Mesodermal cell (in vitro differentiated cells): Measurements from ENCODE around the gene ALDH16A1.

Experiments used
- H3K27ac ChIP-seq: 2 replicates; pipeline ENCODE4 v1.7.0; 2013; ENCODE audit warnings: mild to moderate bottlenecking, low read depth, low read length, moderate library complexity; ENCODE audit not compliant: severe bottlenecking
- H3K36me3 ChIP-seq: 2 replicates; pipeline ENCODE4 v1.7.1; 2013; ENCODE audit warnings: mild to moderate bottlenecking, low read length, moderate library complexity; ENCODE audit not compliant: control insufficient read depth, insufficient read depth
- H3K4me1 ChIP-seq: one replicate; pipeline ENCODE4 v1.7.1; 2013; ENCODE audit warnings: mild to moderate bottlenecking, low read length; ENCODE audit not compliant: insufficient read depth, control insufficient read depth, poor library complexity, severe bottlenecking
- H3K4me3 ChIP-seq: 2 replicates; pipeline ENCODE4 v1.7.0; 2013; ENCODE audit warnings: low read length, control low read depth, mild to moderate bottlenecking; ENCODE audit not compliant: insufficient read depth, poor library complexity, severe bottlenecking; ENCODE audit errors: extremely low read depth
- H3K9me3 ChIP-seq: 2 replicates; pipeline ENCODE4 v1.7.1; 2013; ENCODE audit warnings: mild to moderate bottlenecking, low read length, moderate library complexity; ENCODE audit not compliant: control insufficient read depth
- WGBS, 2 experiments: methylation state at CpG; one replicate each; pipeline ENCODE4 v1.1.5; 2013; ENCODE audit warnings: missing lambda C conversion rate in 2 of 2; ENCODE audit not compliant: insufficient coverage in 2 of 2; 5-methylcytosine and 5-hydroxymethylcytosine counted together

Gene ALDH16A1

DNA sequence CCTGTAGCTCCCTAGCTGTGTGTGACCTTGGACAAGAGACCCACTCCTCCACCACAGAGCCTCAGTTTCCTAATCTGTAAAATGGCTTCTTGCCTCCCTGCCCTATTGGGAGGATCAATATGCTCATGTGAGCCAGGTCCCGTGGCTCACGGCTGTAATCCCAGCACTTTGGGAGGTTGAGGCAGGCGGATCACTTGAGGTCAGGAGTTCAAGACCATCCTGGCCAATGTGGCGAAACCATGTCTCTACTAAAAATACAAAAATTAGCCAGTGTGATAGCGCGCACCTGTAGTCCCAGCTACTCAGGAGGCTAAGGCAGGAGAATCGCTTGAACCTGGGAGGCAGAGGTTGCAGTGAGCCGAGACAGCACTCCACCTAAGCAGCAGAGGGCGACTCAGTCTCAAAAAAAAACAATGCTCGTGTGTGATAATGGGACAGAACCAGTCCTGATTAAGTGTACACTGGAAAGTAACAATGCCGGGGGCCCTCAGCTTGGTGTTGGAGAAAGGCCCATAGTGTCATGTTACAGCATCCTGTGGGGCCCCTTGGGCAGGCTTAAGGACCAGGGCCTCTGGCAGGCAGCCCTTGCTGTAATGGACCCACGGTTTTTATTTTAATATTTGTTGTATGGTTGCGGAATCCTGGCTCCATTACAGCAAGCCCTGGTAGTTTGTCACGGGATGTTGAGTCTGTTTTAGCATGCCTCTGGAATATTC, 50.0 kb downstream of the ALDH16A1 start:
- no peak overlapping the region for H3K4me3 ChIP-seq
- 74 to 79% methylated on average over 12 to 14 of the region's 14 CpGs for WGBS, 2 experiments
- H3K4me1 ChIP-seq = peaks cover 16% of the 10 kb centered on the region
- no peak overlapping the region for H3K27ac ChIP-seq
- peaks cover 24% of the 10 kb centered on the region for H3K36me3 ChIP-seq
- no peaks in the 10 kb centered on the region for H3K9me3 ChIP-seq

DNA sequence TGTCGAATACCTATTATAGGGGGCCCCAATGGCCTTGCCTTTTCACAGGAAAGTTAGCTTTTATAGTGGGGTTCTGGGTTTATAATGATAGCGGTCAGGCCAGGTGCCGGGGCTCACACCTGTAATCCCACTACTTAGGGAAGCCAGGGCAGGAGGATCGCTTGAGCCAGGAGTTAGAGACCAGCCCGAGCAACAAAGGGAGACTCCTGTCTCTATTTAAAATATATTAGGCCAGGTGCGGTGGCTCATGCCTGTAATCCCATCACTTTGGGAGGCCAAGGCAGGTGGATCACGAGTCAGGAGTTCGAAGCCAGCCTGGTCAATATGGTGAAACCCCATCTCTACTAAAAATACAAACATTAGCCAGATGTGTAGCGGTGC, 50.5 kb downstream of the ALDH16A1 start:
- WGBS, 2 experiments = 85 to 91% methylated on average over 5 to 6 of the region's 9 CpGs
- Histone ChIP-seq H3K4me3 (no peak overlapping the region), H3K9me3 (no peaks in the 10 kb centered on the region), H3K4me1 (peaks cover 11% of the 10 kb centered on the region), H3K36me3 (peaks cover 19% of the 10 kb centered on the region), H3K27ac (no peak overlapping the region)

DNA sequence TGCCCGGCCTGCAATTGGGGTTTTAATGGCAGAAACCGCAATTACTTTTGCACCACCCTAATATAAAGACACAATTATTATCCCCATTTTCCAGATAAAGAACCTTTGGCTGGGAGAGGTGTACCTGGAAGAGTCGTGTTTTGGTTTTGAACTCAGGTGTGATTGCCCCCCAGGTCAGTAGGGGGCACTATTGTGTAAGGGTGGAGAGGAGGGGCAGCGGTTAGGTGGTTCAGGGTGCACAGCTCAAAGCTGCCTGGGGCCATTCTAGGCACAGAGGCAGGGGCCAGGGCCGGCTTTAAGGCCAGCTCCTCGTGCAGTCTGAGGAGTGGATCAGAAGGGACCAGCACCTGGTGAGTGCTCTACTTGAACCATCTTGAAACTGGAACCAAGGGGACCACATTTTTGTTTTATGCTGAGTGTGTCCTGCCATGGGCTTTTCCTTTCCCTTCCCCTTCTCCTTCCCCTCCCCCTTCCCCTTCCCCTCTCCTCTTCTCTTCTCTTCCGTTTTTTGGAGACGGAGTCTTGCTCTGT, 53.6 kb downstream of the ALDH16A1 start:
- Histone ChIP-seq H3K9me3 (no peaks in the 10 kb centered on the region), H3K4me1 (peaks cover 1% of the 10 kb centered on the region), H3K27ac (no peak overlapping the region), H3K36me3 (no peaks in the 10 kb centered on the region), H3K4me3 (no peak overlapping the region)
- 29 to 30% methylated on average over 6 to 7 of the region's 8 CpGs for WGBS, 2 experiments

DNA sequence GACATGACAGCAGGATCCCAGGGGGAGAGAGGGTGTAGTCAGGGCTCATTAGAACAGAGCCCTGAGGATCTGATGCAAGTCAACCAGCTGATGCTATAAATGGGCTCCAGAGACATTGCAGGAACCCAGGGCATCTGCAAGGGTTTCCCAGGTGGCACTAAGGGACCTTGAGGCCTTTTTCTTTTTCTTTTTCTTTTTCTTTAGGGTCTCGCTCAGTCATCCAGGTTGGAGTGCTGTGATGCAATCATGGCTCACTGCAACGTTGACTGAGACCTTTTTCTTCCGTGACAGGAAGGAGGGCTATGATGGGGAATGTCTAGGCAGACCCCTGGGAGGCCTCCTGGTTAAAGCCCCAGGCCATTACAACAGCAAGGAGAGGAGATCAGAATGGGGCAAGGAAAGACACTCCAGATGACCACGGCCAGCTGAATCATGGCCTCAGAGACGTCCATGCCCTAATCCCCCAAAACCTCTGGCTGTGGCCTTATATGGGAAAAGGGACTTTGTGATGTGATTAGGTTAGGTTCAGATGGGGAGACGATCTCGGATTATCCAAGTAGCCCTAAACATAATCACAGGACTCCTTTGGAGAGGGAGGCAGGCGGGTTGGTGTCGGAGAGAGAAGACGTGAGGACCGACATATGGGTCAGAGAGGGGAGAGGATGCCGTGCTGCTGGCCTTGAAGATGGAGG, 54.9 kb downstream of the ALDH16A1 start:
- H3K36me3 ChIP-seq = no peaks in the 10 kb centered on the region
- whole genome bisulfite sequencing, 2 experiments = 95% methylated on average over 10 of the region's 12 CpGs
- H3K4me1 ChIP-seq = peaks cover 7% of the 10 kb centered on the region
- H3K9me3 ChIP-seq = no peaks in the 10 kb centered on the region
- no peak overlapping the region for H3K4me3 ChIP-seq
- no peak overlapping the region for H3K27ac ChIP-seq

DNA sequence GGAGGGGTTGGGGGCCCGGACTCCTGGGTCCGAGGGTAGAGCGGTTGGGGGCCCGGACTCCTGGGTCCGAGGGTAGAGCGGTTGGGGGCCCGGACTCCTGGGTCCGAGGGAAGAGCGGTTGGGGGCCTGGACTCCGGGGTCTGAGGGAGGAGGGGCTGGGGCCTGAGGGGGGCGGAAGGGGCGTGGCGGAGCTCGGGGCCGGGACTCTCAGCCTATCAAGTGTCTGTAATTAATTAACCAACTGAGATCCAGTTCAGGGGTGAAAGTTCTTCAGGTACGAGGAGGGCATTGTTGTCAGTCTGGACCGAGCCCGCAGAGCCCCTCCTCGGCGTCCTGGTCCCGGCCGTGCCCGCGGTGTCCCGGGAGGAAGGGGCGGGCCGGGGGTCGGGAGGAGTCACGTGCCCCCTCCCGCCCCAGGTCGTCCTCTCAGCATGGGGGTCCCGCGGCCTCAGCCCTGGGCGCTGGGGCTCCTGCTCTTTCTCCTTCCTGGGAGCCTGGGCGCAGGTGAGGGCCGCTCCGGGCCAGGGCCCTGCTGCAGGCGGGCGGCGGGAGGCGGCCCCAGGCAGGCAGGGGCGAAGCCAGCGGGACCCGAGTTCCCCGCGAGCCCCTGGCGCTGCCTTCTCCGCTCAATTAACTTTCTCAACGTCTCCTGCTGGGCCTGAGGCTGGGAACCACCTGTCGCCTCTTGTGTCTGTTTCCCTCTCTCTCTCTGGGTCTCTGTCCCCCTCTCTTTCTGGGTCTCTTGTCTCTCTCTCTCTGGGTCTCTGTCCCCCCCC, 60.1 kb downstream of the ALDH16A1 start:
- peaks cover 3% of the 10 kb centered on the region for H3K36me3 ChIP-seq
- peak overlapping the region; percentile 68 for H3K4me3 ChIP-seq
- 1 to 3% methylated on average over 18 to 34 of the region's 50 CpGs for WGBS, 2 experiments
- peaks cover 7% of the 10 kb centered on the region for H3K4me1 ChIP-seq
- H3K27ac ChIP-seq = peak overlapping the region; percentile 75
- no peaks in the 10 kb centered on the region for H3K9me3 ChIP-seq

DNA sequence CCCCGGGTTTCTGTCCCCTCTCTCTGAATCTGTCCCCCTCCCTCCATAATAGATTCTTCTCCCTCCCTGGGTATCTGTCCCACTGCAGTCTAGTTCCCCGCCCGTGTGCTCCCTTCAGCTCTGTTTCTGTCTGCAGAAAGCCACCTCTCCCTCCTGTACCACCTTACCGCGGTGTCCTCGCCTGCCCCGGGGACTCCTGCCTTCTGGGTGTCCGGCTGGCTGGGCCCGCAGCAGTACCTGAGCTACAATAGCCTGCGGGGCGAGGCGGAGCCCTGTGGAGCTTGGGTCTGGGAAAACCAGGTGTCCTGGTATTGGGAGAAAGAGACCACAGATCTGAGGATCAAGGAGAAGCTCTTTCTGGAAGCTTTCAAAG, 60.7 kb downstream of the ALDH16A1 start:
- H3K4me1 ChIP-seq = peaks cover 7% of the 10 kb centered on the region
- H3K4me3 ChIP-seq = peak overlapping the region; percentile 68
- peaks cover 3% of the 10 kb centered on the region for H3K36me3 ChIP-seq
- 61 to 71% methylated on average over 6 to 11 of the region's 12 CpGs for WGBS, 2 experiments
- no peaks in the 10 kb centered on the region for H3K9me3 ChIP-seq
- no peak overlapping the region for H3K27ac ChIP-seq

DNA sequence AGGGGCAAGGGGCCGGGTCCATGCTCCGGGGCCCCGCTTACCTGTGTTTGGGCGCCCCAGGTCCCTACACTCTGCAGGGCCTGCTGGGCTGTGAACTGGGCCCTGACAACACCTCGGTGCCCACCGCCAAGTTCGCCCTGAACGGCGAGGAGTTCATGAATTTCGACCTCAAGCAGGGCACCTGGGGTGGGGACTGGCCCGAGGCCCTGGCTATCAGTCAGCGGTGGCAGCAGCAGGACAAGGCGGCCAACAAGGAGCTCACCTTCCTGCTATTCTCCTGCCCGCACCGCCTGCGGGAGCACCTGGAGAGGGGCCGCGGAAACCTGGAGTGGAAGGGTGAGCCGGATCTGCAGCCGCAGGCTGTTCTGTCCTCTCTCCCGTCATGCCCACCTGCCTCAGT, 61.1 kb downstream of the ALDH16A1 start:
- H3K4me3 ChIP-seq = no peak overlapping the region
- H3K27ac ChIP-seq = no peak overlapping the region
- WGBS, 2 experiments = 88 to 91% methylated on average over 16 to 21 of the region's 21 CpGs

DNA sequence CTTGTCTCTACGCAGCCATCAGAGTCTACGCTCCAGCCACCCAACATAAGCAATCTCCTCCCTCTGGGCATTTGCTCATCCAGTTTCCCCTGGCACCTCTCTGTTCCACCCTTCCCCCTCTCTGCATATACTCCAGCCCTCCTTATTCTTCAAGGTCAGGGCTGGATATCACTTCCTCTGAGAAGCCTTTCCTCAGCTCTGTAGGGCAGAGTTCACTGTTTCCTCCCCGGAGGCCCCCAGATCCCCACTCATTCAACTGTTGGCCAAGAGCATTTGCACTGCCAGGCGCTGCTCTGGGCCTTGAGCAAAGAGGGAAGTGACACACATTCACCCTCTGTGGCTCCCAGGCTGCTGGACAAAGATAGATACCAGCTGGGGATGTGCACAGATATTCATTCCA, 62.7 kb downstream of the ALDH16A1 start:
- H3K27ac ChIP-seq = no peak overlapping the region
- H3K9me3 ChIP-seq = no peaks in the 10 kb centered on the region
- WGBS, 2 experiments = 95 to 100% methylated on average over 3 to 4 of the region's 4 CpGs
- H3K4me3 ChIP-seq = no peak overlapping the region
- peaks cover 5% of the 10 kb centered on the region for H3K36me3 ChIP-seq
- H3K4me1 ChIP-seq = peaks cover 7% of the 10 kb centered on the region

More for the DNA sequence above, 61.1 kb downstream of the ALDH16A1 start:
- Histone ChIP-seq H3K9me3 (no peaks in the 10 kb centered on the region), H3K36me3 (peaks cover 3% of the 10 kb centered on the region), H3K4me1 (peaks cover 7% of the 10 kb centered on the region)

DNA sequence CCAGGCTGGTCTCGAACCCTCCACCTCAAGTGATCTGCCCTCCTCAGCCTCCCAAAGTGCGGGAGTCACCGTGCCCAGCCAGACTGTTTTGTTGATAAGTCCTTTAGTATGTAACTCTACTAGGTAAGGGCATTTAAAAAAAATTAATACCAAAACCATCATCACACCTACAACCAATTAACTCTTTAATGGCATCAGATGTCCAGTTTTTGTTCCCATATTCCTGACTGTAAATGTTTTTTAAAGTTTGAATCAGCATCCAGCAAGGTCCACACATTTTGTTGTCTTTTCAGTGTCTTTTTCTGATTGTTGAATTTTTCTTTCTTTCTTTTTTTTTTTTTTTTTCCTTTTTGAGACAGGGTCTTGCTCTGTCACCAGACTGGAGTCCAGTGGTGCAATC, 65.0 kb downstream of the ALDH16A1 start:
- Histone ChIP-seq H3K27ac (no peak overlapping the region), H3K4me3 (no peak overlapping the region), H3K4me1 (no peaks in the 10 kb centered on the region), H3K9me3 (no peaks in the 10 kb centered on the region), H3K36me3 (peaks cover 5% of the 10 kb centered on the region)
- no CpG with 5 or more reads among the region's 3 CpGs for WGBS, 2 experiments
